IPS-18c (cell line): Measurements from ENCODE around the gene WAC.
"Not testable (repeated sequence)": the region's sequence is repeated elsewhere in the genome, so short reads cannot be mapped to it uniquely, and the experiment has no call there.

Source experiments
- H3K4me3 ChIP-seq: 2 replicates; pipeline ENCODE4 v1.7.0; 2013; ENCODE audit warnings: low read depth, mild to moderate bottlenecking, low read length, moderate library complexity; ENCODE audit not compliant: insufficient read depth
- H3K9me3 ChIP-seq: one replicate; pipeline ENCODE4 v1.6.1; 2013; ENCODE audit warnings: mild to moderate bottlenecking, low read length, moderate library complexity; ENCODE audit not compliant: control insufficient read depth, insufficient read depth

Gene WAC

GRCh38 chr10:28532337-28533185 lies at the start of gene WAC:
TSS of gene WAC (plus strand) at chr10:28533118. CDS start at chr10:28533580, 462 bp downstream.
- Histone ChIP-seq H3K4me3 (peak within 1 kb of the TSS; percentile 93), H3K9me3 (no peaks in the 10 kb centered on the region)

GRCh38 chr10:28489206-28489605 lies 43.7 kb upstream of the WAC start:
- Histone ChIP-seq H3K4me3 (no peak overlapping the region), H3K9me3 (no peaks in the 10 kb centered on the region)

- H3K9me3 ChIP-seq, H3K4me3 ChIP-seq: not testable (repeated sequence)
These were observed 42.6 kb upstream of the WAC start for GRCh38 chr10:28490256-28490865.

- H3K4me3 ChIP-seq: no peak overlapping the region
- no peaks in the 10 kb centered on the region for H3K9me3 ChIP-seq
These were observed 40.6 kb upstream of the WAC start for GRCh38 chr10:28492116-28492920.

- Histone ChIP-seq H3K4me3 (no peak overlapping the region), H3K9me3 (no peaks in the 10 kb centered on the region)
These were observed 38.5 kb upstream of the WAC start for GRCh38 chr10:28494420-28494819.

GRCh38 chr10:28495084-28495483 lies 37.8 kb upstream of the WAC start:
- H3K4me3 ChIP-seq: no peak overlapping the region
- H3K9me3 ChIP-seq: no peaks in the 10 kb centered on the region

- Histone ChIP-seq H3K4me3 (no peak overlapping the region), H3K9me3 (no peaks in the 10 kb centered on the region)
These were observed 36.9 kb upstream of the WAC start for GRCh38 chr10:28496017-28496416.

- no peaks in the 10 kb centered on the region for H3K9me3 ChIP-seq
- no peak overlapping the region for H3K4me3 ChIP-seq
These were observed 36.4 kb upstream of the WAC start for GRCh38 chr10:28496481-28496961.

- H3K4me3 ChIP-seq: no peak overlapping the region
- H3K9me3 ChIP-seq: no peaks in the 10 kb centered on the region
These were observed 35.4 kb upstream of the WAC start for GRCh38 chr10:28497313-28498126.

GRCh38 chr10:28500203-28500602 lies 32.7 kb upstream of the WAC start:
- not testable (repeated sequence) for H3K4me3 ChIP-seq, H3K9me3 ChIP-seq

- no peak overlapping the region for H3K4me3 ChIP-seq
- H3K9me3 ChIP-seq: no peaks in the 10 kb centered on the region
These were observed 29.8 kb upstream of the WAC start for GRCh38 chr10:28503114-28503513.

- Histone ChIP-seq H3K9me3 (no peaks in the 10 kb centered on the region), H3K4me3 (no peak overlapping the region)
These were observed 27.5 kb upstream of the WAC start for GRCh38 chr10:28505359-28505959.

GRCh38 chr10:28508304-28508925 lies 24.5 kb upstream of the WAC start:
- H3K4me3 ChIP-seq: no peak overlapping the region
- no peaks in the 10 kb centered on the region for H3K9me3 ChIP-seq

GRCh38 chr10:28509286-28509685 lies 23.6 kb upstream of the WAC start:
- no peak overlapping the region for H3K4me3 ChIP-seq
- H3K9me3 ChIP-seq: no peaks in the 10 kb centered on the region

- no peak overlapping the region for H3K4me3 ChIP-seq
- no peaks in the 10 kb centered on the region for H3K9me3 ChIP-seq
These were observed 18.3 kb upstream of the WAC start for GRCh38 chr10:28514648-28515047.

- H3K4me3 ChIP-seq: no peak overlapping the region
- peaks cover 2% of the 10 kb centered on the region for H3K9me3 ChIP-seq
These were observed 12.6 kb upstream of the WAC start for GRCh38 chr10:28520346-28520745.
